NOMO-1 treated with dmso at 0.1 percent for 144 hours (cell line): ENCODE measurements around the gene GOLGA7B.

Experiments used
- DNase-seq: peaks from one replicate; lab custom pipeline; 2025; ENCODE audit not compliant: unreplicated experiment; lab: John Stamatoyannopoulos, UW

GOLGA7B gene

GRCh38 chr10:97849687-97850402, at the start of gene GOLGA7B:
Gene GOLGA7B, plus strand, starts transcription at chr10:97849843. Its CDS starts 461 bp downstream, at chr10:97850304.
- DNase-seq = peak; percentile 14

GRCh38 chr10:97800474-97800873, 49.2 kb upstream of the GOLGA7B start:
- no peak for DNase-seq

- DNase-seq = no peak
Observed at GRCh38 chr10:97801422-97801821, 48.2 kb upstream of the GOLGA7B start.

- DNase-seq = no peak
Observed at GRCh38 chr10:97805096-97805884, 44.4 kb upstream of the GOLGA7B start.

GRCh38 chr10:97805949-97806348, 43.7 kb upstream of the GOLGA7B start:
- DNase-seq = no peak

- no peak for DNase-seq
Observed at GRCh38 chr10:97810446-97810845, 39.2 kb upstream of the GOLGA7B start.

- DNase-seq = no peak
Observed at GRCh38 chr10:97811958-97812357, 37.7 kb upstream of the GOLGA7B start.

GRCh38 chr10:97812696-97813095, 36.9 kb upstream of the GOLGA7B start:
- no peak for DNase-seq

- DNase-seq = no peak
Observed at GRCh38 chr10:97813311-97813710, 36.3 kb upstream of the GOLGA7B start.

- no peak for DNase-seq
Observed at GRCh38 chr10:97814996-97815395, 34.6 kb upstream of the GOLGA7B start.

GRCh38 chr10:97816609-97817008, 33.0 kb upstream of the GOLGA7B start:
- DNase-seq = no peak

- DNase-seq = no peak
Observed at GRCh38 chr10:97818572-97818971, 31.1 kb upstream of the GOLGA7B start.

- no peak for DNase-seq
Observed at GRCh38 chr10:97820096-97820704, 29.4 kb upstream of the GOLGA7B start.

GRCh38 chr10:97821308-97822038, 28.2 kb upstream of the GOLGA7B start:
- no peak for DNase-seq

GRCh38 chr10:97822261-97822687, 27.4 kb upstream of the GOLGA7B start:
- DNase-seq = no peak

- no peak for DNase-seq
Observed at GRCh38 chr10:97823734-97824133, 25.9 kb upstream of the GOLGA7B start.

GRCh38 chr10:97825020-97825760, 24.5 kb upstream of the GOLGA7B start:
- no peak for DNase-seq

- no peak for DNase-seq
Observed at GRCh38 chr10:97826892-97827291, 22.8 kb upstream of the GOLGA7B start.

GRCh38 chr10:97827702-97828291, 21.8 kb upstream of the GOLGA7B start:
- DNase-seq = no peak

- DNase-seq = no peak
Observed at GRCh38 chr10:97828721-97829120, 20.9 kb upstream of the GOLGA7B start.
